T-helper 22 cell (primary cell): ENCODE data around the gene ALPK1.

Experiments used
- DNase-seq: peaks from one replicate; pipeline ENCODE4 v3.0.0-alpha.2; 2020; ENCODE audit warnings: low read depth

Gene ALPK1

DNA sequence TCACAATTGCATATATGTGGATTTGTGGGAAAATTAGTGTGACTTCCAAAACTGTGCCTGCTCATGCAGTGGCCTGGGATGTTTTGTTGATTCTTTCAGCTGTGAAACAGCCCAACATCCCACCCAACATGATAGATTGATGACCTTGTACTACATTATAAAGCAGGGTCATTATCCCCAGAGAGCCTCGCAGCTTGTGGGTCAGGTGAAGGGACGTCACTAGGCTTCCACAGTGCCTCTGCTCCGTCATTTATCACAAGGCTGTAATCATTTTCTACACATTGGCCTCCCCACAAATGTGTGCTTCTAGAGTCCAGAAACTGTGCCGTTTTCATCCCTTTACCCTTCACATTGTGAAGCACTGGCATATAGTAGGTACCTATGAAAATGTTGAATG, 31.6 kb downstream of the ALPK1 start:
- DNase-seq = no peak

DNA sequence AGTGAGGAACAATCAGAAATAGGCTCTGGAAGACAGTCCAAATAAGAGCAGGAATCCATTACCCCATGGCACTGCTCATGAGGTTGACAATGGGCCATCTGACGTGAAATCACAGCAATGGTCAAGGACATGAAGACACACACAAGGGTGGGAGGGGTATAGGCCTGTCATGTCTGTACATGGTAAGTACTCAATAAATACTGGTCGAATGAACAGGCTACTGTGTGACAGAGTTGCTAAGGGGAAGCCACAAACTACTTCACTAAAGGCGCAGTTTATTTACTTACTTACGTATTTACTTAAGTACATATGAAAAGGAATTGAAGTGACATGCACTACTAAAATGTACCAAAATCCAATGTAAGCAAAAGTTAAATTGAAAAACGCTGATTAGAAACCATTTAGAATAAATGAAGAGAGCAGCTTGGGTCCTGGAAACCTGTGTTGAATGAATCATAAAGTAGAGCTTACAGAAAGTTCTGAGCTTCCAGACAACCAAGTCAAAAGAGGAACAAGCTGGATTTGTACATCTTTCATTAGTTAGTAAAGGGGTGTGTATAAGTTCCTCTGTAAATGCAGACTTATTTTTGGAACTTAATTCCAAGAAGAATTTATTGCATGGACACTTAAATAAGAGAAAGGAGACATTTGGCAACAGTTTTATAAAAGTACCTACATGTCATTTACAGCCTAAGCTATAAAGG, 32.7 kb downstream of the ALPK1 start:
- DNase-seq = no peak

DNA sequence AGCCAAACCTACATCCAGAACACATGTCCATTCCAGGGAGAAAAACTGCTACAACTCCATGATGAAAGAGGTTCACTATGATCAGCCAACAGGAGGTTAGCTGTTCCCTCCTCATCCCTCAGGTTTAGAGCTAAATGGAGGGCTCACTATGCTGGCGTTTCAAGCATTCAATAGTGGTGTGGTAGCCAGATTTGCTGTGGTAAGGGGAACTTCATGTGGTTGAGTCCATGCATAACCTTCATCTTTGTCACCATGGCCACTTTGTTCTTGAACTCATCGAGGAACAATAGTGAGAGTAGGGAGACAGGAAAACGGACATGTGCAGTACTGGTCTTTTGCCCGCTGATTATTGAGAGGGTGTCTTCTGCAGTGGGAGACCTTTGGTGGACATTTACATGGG, 33.8 kb downstream of the ALPK1 start:
- DNase-seq = no peak

DNA sequence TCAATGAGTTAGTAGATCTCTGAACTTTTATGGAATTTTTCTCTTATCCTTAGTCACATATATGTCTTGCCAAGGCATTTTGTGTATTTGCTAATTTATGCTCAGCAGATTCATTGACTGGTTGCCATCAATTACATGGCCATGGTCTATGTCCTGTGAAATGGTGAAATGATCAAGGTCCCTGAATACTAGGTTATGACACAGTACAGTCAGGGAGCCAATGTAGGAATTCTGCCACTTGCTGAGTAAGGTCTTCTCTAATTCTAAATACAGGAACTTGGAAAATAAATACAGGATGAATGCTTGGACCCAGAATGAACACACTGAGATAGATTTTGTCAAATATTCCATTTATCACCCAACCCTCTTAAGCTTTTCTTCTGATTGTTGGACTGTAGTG, 35.2 kb downstream of the ALPK1 start:
- no peak for DNase-seq

DNA sequence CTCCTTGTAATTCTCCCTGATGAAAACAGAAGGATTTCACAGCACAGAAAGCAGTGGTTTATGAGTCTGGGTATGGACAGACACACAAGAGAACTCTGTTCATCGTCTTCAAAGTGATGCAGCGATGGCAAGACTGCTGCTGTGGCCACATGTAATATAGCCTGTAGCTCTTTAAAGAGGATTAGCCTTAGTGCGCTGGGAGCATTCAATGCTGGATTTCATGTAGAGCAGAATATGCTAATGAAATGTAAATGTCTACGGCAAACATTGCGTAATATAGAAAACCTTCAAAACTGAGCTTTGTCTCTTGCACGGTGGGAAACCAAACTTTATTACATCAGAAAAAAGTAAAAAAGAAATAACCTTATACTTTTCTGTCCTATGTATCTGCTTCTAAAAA, 42.9 kb downstream of the ALPK1 start:
- DNase-seq = no peak

DNA sequence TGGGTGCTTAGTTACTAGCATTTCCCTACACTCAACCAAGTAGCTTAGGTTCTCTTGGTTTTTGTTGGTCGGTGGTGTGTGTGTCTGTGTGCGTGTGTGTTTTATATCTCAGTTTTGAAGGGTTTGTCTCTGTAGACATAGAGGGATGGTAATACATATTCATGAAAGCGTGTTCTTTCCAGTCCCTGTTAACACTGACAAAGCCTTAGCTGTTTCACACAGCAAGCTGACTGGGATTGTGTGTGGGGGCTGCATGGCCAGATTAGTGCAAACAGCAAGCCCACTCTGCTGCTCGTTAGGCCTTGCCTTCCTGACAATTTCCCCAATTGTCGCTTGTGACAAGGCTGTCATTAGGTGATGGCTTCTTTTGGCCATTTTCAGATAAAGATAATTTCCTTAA, 43.9 kb downstream of the ALPK1 start:
- no peak for DNase-seq

DNA sequence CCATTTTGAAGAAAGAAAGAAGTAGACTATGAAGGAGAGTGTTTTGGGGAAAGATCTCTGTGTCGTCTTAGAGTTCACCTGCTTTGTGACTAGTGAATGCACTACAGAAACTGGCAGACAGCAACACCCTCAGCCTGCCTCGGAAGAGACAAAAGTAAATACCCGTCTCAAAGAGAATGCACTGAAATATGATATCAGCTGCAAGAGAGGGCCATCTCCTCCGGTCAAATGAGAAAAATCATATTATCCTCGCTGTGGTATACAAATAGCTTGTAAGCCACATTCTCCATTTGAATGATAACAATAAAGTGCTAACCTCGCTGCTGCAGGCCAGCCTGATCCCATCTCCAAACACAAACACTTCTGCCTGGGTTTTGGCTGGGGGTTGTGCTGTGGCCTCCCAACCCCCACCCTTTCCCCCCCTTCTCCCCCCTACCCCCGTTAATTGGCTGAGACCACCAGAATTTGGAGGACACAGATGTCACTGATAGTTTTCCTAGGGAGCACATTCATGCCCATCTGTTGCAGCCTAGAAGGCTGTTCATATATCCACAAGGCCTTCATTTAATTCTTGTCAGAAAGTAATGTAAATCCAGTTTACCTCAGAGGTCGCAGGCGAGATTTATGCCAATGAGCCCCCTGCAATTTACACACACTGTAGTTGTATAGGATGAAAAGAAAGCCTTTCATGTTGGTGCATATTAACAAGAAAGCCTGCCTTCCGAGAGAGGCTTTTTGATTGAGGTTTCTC, 46.3 kb downstream of the ALPK1 start:
- DNase-seq = no peak

DNA sequence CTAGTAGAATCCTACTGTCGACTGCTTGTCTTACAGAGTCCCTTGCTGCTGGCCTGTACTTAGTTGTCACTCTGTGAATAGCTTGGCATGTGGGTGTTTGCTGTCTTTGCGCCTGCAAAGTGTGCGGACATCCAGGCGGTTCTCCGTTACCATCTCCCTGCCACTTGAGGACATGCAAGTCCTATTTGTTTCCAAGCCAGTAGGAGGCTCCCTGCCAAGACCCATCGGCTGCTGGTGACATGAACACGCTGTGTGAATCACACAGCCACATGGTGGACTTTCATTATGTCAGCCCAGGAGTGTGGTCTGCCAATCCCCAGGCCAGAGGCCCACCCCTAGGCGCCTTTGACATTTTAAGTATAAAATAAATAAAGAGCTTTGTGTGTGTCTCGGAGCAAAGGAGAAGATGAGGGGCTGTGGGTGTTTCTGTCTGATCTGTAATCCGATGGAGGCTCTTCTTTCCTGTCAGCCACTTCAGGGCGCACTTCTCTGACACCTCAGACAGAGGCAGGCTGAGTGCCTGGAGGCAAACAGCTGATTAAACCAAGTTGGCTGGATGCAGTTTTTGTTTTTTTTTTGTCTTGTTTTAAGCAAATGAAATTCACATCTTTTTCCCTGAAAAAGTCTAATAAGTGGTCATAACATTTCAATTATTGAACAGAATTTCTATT, 51.5 kb downstream of the ALPK1 start:
- DNase-seq = no peak

DNA sequence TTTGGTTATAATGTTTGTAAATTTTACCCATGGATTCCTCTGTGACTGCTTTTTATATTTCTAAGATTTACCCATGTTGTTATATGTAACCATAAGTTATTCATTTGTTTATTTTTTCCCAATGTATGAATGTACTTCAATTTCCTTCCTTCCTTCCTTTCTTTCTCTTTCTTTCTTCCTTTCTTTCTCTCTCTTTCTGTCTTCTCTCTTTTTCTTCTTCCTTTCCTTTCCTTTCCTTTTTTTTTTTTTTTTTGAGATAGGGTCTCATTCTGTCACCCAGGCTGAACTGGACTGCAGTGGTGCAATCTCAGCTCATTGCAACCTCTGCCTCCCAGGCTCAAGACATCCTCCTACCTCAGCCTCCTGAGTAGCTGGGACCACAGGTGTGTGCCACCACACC, 55.6 kb downstream of the ALPK1 start:
- no peak for DNase-seq

DNA sequence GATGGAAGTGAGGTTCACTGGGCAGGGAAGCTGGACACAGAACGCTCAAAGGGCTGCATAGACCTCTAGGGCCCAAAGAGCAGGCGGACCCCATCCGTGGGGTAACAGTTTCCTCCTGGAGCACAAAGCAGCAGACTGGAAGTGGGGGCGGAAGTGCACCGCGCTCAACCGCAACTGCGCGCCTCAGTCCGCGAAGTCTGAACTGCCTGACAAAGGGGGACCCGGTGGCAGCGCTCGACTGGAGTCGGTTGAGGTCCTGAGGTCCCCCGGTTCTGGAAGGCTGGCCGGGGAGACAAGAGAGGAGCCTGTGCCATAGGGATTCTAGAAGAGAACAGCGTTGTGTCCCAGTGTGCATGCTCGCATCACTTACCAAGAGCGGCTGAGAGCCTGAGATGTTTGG, 58.5 kb downstream of the ALPK1 start:
- no peak for DNase-seq

DNA sequence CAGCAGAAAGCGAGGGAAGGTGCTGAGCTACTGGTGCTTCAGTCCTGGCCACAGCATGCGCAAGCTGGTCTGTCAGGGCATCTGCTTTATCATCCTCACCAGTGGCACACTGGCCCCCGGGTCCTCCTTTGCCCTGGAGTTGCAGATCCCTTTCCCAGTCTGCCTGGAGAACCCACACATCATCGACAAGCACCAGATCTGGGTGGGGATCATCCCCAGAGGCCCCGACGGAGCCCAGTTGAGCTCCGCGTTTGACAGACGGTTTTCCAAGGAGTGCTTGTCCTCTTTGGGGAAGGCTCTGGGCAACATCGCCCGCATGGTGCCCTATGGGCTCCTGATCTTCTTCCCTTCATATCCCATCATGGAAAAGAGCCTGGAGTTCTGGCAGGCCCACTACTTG, 60.3 kb downstream of the ALPK1 start:
- no peak for DNase-seq

DNA sequence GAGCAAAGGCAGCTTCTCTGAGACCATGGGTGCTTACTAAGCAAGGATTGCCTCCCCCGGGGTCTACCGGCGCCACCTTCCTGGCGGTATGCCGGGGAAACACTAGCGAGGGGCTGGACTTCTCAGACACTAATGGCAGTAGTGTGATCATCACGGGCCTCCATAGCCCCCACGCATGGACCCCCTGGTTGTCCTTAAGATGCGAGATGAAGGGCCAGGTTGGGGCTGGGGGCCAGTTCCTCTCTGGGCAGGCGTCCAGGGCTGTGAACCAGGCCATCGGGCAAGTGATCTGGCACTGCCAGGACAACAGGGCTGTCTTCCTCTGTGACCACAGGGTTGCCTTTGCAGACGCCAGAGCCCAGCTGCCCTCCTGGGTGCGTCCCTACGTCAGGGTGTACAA, 60.7 kb downstream of the ALPK1 start:
- no peak for DNase-seq

DNA sequence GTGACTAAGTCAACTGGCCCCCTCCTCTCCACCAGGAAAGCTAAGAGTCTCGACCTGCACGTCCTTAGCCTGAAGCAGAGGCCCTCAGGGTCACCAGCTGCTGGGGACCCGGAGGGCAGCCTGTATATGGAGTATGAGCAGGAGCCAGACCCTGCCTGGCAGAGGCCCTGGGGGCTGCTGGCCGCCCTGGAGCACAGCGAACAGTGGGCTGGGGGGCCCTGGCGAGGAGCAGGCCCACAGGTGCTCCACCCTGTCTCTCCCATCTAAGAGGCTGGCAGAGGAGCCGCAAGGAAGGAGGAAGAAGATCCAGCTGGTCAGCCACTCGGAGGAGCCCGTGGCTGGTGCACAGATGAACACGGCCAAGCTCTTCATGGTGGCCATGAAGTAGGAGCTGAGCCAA, 61.2 kb downstream of the ALPK1 start:
- DNase-seq = no peak

DNA sequence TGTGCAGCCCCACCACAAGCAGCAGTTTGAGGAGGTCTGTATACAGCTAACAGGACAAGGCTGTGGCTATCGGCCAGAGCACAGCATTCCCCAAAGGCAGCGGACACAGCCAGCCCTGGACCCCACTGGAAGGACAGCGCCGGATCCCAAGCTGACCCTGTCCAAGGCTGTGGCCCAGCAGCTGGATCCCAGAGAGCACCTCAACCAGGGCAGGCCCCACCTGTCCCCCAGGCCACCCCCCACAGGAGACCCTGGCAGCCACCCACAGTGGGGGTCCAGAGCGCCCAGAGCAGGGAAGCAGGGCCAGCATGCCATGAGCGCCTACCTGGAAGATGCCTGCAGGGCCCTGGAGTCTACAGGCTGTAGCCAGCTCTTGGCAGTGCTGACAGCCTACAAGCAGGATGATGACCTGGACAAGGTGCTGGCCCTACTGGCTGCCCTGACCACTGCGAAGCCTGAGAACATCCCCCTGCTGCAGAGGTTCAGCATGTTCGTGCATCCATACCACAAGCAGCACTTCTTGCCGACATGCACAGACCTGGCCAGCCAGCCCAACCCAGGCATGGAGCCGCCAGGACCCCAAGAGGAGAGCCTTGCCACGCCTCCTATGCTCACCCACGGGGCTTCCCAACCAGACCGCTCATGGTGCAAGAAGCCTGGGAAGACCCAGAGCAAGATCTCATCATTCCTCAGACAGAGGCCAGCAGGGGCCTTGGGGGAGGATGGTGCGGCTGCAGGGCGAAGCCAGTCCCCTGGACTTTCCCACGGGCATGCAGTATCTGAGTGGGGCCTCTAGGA, 62.0 kb downstream of the ALPK1 start:
- DNase-seq = no peak

DNA sequence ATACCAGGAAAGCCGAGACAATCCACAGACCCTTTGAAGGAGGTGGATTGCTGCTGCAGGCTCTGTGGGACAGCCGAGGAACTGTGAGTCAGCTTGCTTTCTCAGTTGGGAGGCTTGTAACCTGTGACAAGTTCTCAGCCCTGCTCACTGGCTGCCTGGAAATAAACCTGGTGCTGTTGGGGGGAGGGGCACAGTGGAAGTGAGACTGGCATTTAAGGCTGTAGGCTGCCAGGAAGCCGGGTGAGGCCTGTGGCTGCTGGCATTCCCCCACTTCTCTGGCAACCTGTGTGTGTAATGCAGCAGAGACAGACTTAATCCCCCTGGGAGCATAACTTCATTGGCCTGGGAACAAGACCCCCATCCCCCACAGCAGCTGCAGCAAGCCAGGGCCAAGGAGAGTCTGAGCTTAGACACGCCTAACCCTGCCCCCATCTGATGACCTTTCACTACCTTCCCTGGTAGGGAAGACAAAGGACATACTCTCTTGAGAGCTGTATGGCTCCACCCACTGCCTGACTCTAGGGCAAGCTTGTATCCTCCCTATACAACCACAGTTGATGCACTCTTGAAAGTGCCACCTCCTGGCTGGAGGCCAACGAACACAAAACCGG, 64.1 kb downstream of the ALPK1 start:
- DNase-seq = no peak

DNA sequence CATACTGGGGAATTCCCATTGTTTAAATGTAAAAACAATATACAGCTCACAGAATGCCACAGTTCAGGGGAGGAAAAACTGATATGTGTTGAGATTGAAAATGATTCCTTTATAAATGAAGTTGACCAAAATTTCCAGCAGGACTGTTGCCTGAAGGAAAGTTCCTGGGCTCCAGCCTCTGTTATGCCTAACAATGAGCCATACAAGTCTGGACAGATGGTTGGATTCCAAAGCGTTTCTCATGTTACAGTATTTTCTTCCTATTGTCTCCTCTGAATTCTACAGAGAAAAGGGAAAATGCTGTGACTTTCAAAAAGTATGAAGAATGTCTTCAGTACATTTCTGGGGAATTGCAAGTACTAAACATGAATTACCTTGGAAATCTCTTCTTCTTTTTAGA, 73.3 kb downstream of the ALPK1 start:
- no peak for DNase-seq

DNA sequence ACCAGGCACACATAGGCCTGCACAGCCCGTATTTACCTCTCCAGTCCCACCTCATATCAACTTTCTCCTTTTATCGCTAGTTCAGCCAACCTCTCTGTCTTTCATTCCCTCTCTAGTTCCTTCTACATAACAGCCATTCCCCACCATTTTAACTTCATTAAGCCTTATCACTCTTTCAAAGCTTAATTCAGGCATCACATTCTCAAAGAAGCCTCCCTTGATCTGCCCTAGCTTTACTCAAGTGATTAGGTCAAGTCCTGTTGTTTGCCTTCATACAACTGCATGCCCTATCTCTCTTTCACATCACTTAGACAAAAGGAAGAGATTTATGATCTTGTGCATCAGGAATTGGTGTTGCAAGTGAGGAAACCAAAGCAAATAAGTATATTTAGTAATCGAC, 74.2 kb downstream of the ALPK1 start:
- no peak for DNase-seq

DNA sequence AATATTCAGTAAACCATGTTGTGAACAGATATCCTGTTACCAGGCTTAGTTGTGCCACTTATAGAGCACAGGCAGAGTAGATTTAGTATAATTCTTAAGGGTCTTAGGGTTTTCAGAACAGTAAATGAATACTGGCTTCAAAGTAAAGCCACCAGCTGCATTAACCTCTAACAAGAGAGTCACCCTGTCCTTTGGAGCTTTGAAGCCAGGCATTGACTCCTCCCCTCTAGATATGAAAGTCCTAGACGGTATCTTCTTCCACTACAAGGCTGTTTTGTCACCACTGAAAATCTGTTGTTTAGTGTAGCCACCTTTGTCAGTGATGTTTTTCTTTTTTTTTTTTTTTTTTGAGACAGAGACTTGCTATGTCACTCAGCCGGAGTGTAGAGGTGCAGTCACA, 77.7 kb downstream of the ALPK1 start:
- DNase-seq = no peak

DNA sequence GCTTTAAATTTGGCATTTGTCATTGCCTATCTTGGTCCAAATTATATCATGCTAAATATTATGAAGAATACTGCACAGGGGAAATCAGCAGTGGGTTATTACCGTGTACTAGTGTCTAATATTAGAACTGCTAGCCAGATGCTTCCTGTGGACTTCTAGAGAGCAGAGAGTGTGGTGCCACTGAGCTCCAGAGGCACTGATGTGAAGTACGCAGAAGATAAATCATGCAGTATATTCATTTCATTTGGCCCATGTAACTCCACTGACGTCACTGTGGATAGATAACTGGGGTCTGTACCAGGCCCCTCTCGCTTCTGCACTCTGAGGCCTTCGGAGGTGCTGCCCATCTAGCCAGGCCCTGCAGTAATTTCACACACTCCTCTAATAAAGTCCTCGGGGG, 80.0 kb downstream of the ALPK1 start:
- no peak for DNase-seq

DNA sequence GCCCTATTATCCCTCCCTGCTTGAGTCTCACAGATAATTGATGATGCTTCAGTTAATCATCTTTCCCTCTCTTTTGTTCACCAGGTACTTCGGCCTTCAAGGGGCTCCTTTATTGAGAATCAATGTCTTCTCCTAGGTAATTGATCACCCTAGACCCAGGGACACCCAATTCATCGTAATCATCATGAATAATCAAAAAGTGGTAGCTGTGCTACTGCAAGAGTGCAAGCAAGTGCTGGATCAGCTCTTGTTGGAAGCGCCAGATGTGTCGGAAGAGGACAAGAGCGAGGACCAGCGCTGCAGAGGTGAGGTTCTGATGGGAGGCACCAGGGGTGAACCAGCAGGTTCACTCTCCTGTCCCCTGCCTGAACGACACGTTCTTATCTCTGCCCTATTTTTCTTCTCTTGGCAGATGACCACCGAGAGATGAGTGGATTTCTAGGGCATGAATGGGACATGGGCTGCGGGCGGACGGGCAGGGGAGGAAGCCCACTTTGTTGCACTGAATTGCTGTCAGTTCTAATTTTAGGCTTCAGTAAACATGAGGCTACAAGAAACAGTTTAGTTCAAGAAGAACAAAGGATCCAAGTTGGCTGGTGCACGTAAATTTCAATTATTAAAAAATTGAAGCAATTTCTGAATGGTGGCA, 80.5 kb downstream of the ALPK1 start:
- DNase-seq = no peak

DNA sequence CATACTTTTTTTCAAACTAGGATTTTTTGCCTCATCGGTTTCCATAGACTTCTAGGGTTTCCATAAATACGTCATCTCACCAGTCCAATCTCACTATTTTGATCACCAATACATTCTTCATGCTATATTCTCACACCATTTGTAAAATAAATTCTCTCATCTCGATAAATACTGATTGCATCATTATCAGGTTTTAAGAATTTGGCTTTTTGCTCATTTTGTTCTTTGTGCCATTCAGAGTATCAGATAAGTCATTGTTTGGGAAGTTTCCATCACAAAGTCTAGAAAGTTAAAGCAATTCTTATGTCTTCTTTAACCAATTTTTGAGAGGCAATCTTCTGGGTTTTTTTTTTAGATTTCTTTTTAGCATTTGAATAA, 81.1 kb downstream of the ALPK1 start:
- DNase-seq = no peak

DNA sequence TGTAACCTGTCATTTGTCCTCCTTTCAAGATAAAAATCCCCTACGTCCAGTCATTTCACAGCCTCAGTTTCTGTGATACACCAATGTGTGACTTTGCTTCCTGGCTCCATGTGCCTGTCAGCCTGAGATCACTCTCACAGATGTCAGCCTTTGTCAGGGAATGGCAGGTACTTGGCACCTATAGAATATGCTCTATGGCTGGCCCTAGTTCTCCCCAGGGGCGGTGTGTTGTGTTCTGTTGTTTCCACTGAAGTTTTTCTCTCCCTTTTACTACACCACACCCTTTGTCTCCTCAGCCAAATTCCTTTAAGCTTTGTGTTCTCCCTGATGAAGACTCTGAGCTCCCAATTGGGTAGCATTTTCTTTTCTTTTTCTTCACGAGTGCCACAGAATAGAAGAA, 81.7 kb downstream of the ALPK1 start:
- DNase-seq = no peak
